ENCODE data around the gene UBE2D1.
"Not testable (repeated sequence)": the region's sequence is repeated elsewhere in the genome, so short reads cannot be mapped to it uniquely, and the experiment has no call there.

The UBE2D1 gene

DNA sequence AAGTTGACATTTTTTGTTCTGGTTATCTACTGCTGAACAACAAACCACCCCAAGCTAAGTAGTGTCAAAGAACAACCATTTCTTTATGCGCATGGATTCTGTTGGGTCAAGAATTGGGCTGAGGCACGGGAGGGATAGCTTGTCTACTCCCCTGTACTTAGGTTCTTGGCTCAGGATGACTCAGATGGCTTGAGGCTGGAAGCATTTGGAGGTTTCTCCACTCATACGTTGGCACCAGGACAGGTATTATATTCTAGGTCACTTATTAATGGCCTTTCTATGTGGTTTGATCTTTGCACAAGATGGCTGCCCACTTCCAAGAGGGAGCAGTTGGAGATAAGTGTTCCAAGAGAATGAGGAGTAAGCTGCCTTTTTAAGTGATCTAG lies 38.6 kb downstream of the UBE2D1 start:
- in situ Hi-C loops (cut with MboI; ENCODE audit: low sequenced_read_pairs), result no loop called here

GRCh38 chr10:58382489-58382995 lies 47.7 kb downstream of the UBE2D1 start:
- in situ Hi-C loops (cut with MboI; ENCODE audit: low sequenced_read_pairs), result loop anchor here (25.0 kb wide), 1 partner anchor 195 kb away; no protein-coding TSS in a partner anchor

- in situ Hi-C loops (cut with MboI; ENCODE audit: low sequenced_read_pairs), result loop anchor here (25.0 kb wide), 1 partner anchor 197 kb away; no protein-coding TSS in a partner anchor
These were observed 49.3 kb downstream of the UBE2D1 start for GRCh38 chr10:58384095-58384494.

GRCh38 chr10:58384544-58384998 lies 49.8 kb downstream of the UBE2D1 start:
- in situ Hi-C loops (cut with MboI; ENCODE audit: low sequenced_read_pairs), result loop anchor here (25.0 kb wide), 1 partner anchor 197 kb away; no protein-coding TSS in a partner anchor

- in situ Hi-C loops (cut with MboI; ENCODE audit: low sequenced_read_pairs), result loop anchor here (25.0 kb wide), 1 partner anchor 198 kb away; no protein-coding TSS in a partner anchor
These were observed 50.4 kb downstream of the UBE2D1 start, which contains the start of gene TFAM for GRCh38 chr10:58384999-58385783. Gene TFAM, plus strand, starts transcription at chr10:58385410. Its CDS starts 138 bp downstream, at chr10:58385548.

- in situ Hi-C loops (cut with MboI; ENCODE audit: low sequenced_read_pairs), result loop anchor here (25.0 kb wide), 1 partner anchor 198 kb away; no protein-coding TSS in a partner anchor
These were observed 50.9 kb downstream of the UBE2D1 start for GRCh38 chr10:58385784-58386112.

DNA sequence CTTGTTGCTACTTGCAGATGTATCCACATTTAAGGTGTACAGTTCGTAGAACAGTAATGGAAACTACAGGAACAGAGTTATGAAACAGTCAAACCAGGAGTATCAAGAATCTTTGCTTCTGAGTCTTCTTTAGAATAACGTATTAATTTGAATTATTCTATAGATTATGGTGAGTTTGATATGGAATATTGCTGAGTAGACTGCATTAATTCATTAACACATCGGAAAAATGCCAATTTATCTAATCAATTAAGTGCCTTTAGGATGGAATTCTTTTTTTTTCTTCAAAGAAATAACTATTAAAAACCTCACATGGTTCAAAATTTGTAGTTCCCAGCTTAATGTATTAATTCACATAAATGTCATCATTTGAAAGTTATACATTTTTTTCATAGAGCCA lies 54.2 kb downstream of the UBE2D1 start:
- in situ Hi-C loops (cut with MboI; ENCODE audit: low sequenced_read_pairs), result loop anchor here (25.0 kb wide), 1 partner anchor 202 kb away; no protein-coding TSS in a partner anchor

DNA sequence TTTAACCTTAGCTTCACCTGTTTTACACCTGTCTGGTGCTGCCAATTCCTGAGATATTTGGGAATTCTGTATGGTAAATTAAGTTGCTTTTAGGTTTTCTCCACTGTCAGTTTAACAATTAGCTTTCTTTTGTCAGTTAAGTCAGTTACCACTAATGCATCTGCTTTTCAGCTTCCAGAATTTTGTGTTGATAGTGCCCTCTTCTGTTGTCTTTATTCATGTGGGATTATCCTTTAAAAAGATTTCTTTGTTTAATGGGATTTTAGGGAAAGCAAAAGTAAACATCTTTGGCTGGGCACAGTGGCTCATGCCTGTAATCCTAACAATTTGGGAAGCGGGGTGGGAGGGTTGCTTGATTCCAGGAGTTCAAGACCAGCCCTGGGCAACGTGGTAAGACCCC lies 58.5 kb downstream of the UBE2D1 start:
- in situ Hi-C loops (cut with MboI; ENCODE audit: low sequenced_read_pairs), result loop anchor here (25.0 kb wide), 1 partner anchor 206 kb away; no protein-coding TSS in a partner anchor

DNA sequence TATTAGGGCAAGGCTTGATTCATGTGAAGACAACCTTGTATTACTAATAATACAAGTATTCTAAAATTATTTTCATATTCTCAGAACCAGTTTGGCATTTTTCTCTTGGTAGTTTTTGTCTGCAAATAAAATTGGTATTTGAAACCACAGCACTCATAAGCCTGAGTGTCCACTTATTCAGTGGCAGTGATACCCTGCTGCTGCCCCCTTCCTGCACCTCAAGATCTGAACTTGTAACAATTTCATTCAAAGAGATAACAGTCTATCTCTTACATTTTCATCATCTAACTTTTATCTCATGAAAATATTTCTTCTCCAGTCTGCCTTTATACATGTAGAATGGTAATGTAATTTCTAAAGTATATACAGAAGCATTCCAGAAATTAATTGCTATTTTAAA lies 59.7 kb downstream of the UBE2D1 start:
- in situ Hi-C loops (cut with MboI; ENCODE audit: low sequenced_read_pairs), result loop anchor here (25.0 kb wide), 1 partner anchor 207 kb away; no protein-coding TSS in a partner anchor

GRCh38 chr10:58396057-58396456 lies 61.3 kb downstream of the UBE2D1 start:
- in situ Hi-C loops (cut with MboI; ENCODE audit: low sequenced_read_pairs), result loop anchor here (25.0 kb wide), 1 partner anchor 209 kb away; no protein-coding TSS in a partner anchor

DNA sequence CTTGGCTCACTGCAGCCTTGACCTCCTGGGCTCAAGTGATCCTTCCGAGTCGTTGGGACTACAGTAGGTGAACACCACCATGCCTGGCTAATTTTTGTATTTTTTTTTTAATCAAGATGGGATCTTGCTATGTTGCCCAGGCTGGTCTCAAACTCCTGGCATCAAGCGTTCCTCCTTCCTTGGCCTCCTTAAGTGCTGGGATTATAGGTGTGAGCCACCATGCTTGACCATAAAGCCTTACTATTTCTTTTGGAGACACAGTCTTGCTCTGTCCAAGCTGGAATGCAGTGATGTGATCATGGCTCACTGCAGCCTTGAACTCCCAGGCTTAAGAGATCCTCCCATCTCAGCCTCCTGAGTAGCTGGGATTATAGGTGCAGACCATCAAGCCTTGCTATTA lies 63.0 kb downstream of the UBE2D1 start:
- in situ Hi-C loops (cut with MboI; ENCODE audit: low sequenced_read_pairs), result loop anchor here (25.0 kb wide), 1 partner anchor 211 kb away; no protein-coding TSS in a partner anchor

- in situ Hi-C loops (cut with MboI; ENCODE audit: low sequenced_read_pairs), result loop anchor here (25.0 kb wide), 1 partner anchor 212 kb away; no protein-coding TSS in a partner anchor
These were observed 64.6 kb downstream of the UBE2D1 start for GRCh38 chr10:58399410-58399809.

GRCh38 chr10:58400609-58401008 lies 65.8 kb downstream of the UBE2D1 start:
- in situ Hi-C loops (cut with MboI; ENCODE audit: low sequenced_read_pairs), result no loop called here

DNA sequence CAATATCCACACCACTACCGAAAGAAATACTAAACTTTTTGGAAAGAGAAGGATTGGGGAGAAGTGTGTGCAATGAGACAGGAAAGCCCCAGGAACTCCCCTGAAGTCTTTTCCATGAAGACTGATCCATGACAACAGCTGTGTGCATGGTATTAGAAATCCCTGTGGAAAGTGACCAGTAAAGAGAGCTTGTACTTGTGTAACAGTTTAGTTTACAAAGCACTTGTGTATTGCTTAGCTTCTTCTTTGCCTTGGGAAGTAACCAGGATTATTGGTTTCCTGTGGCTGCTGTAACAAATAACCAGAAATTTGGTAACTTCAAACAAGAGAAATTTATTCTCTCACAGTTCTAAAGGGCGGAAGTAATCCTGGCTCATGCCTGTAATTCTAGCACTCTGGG lies 69.2 kb downstream of the UBE2D1 start:
- in situ Hi-C loops (cut with MboI; ENCODE audit: low sequenced_read_pairs), result no loop called here

GRCh38 chr10:58409956-58410610 lies 75.3 kb downstream of the UBE2D1 start:
- in situ Hi-C loops (cut with MboI; ENCODE audit: low sequenced_read_pairs), result no loop called here

DNA sequence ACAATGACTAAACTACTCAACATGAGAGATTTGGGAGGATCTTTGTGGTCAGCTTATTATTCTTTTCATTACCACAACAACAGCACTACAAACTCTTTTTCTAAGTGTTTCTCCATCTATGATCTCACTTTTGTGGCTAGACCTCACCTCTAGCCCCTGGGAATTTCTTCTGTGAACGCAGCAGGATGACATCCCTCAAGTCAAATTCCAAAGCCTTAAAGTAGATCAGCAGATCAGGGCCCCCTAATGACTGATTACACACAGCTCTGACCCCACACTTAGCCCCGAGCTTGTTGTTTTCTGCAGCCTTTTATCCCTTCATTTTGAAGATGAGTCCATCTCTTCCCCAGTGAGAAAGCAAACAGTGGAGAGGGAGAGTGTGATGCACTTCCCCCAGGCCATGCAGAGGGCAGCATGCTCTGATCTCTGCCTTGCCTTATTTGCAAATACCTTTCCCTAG lies 77.7 kb downstream of the UBE2D1 start:
- in situ Hi-C loops (cut with MboI; ENCODE audit: low sequenced_read_pairs), result no loop called here

- in situ Hi-C loops (cut with MboI; ENCODE audit: low sequenced_read_pairs), result no loop called here
These were observed 79.7 kb downstream of the UBE2D1 start for GRCh38 chr10:58414270-58415041.

DNA sequence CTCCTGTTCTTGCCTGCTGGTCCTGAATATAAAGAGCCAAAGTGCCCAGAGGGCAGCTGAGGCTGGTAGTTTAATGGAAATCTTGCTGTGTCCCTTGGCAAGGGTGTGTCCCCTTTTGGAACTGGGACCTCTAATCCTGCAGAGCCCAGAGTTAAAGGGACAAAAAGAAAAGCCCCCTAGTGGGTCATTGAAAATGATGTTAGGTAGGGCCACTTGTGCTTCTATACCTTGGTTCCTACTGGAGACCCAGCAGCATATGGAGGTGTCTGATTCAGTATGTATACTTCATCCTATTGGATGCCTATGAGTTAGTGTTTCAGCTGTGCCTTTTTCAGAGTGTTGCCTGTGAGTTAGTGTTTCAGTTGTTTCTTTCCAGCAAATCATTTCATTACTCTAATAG lies 81.0 kb downstream of the UBE2D1 start:
- in situ Hi-C loops (cut with MboI; ENCODE audit: low sequenced_read_pairs), result no loop called here

DNA sequence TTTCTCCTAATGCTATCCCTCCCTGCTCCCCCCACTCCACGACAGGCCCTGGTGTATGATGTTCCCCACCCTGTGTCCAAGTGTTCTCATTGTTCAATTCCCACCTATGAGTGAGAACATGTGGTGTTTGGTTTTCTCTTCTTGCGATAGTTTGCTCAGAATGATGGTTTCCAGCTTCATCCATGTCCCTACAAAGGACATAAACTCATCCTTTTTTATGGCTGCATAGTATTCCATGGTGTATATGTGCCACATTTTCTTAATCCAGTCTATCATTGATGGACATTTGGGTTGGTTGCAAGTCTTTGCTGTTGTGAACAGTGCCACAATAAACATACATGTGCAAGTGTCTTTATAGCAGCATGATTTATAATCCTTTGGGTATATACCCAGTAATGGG lies 83.1 kb downstream of the UBE2D1 start:
- in situ Hi-C loops (cut with MboI; ENCODE audit: low sequenced_read_pairs), result not testable (repeated sequence)
